H1 (cell line): Measurements from ENCODE around the gene CLCN3. TPM values are rescaled to one million over a fixed set of nuclear protein-coding genes. Genes with fewer than 3 reads are reported as not detected.

Experiments
- CEBPB ChIP-seq: IDR thresholded peaks from 2 replicates; pipeline ENCODE4 v1.6.1; 2012; ENCODE audit warnings: low read depth, low read length
- EP300 ChIP-seq, 2 experiments: IDR thresholded peaks; 1 replicate in 1 of 2; 2 replicates in 1 of 2; pipeline ENCODE4 v1.6.1; 2011 to 2012; ENCODE audit warnings: low read depth in 2 of 2, low read length in 2 of 2, mild to moderate bottlenecking in 2 of 2, borderline replicate concordance in 1 of 2, inconsistent platforms in 1 of 2, moderate library complexity in 1 of 2
- KDM1A ChIP-seq: fragments of 200-600, 300-600 bp; sonication (generic); IDR thresholded peaks from 2 replicates; pipeline ENCODE4 v1.7.1; 2016; ENCODE audit warnings: mild to moderate bottlenecking, low read length, borderline replicate concordance
- KDM4A ChIP-seq: IDR thresholded peaks from one replicate; pipeline ENCODE4 v1.7.1; 2012; ENCODE audit warnings: low read depth, mild to moderate bottlenecking, moderate library complexity, low read length, inconsistent platforms; ENCODE audit not compliant: severe bottlenecking
- MAFK ChIP-seq: IDR thresholded peaks from 2 replicates; pipeline ENCODE4 v1.6.1; 2012; ENCODE audit warnings: low read depth, mild to moderate bottlenecking, improper control_type of control experiment, low read length
- RFX5 ChIP-seq: IDR thresholded peaks from 2 replicates; pipeline ENCODE4 v1.6.1; 2011; ENCODE audit warnings: low read depth, low read length, improper control_type of control experiment, borderline replicate concordance
- SAP30 ChIP-seq: fragments of 300-600 bp; sonication (generic); IDR thresholded peaks from 2 replicates; pipeline ENCODE4 v1.7.1; 2012; ENCODE audit warnings: low read length, moderate library complexity, mild to moderate bottlenecking, inconsistent platforms; ENCODE audit not compliant: insufficient read depth, insufficient replicate concordance
- SIRT6 ChIP-seq: IDR thresholded peaks from one replicate; pipeline ENCODE4 v1.7.1; 2012; ENCODE audit warnings: low read length, inconsistent platforms
- TCF12 ChIP-seq: IDR thresholded peaks from 2 replicates; pipeline ENCODE4 v1.6.1; 2011; ENCODE audit warnings: low read depth, mild to moderate bottlenecking, low read length
- polyA plus RNA-seq, 7 experiments: library from polyadenylated mRNA; depleted of rRNA in 3 of 7; stranded (reverse) in 5 of 7; unstranded in 2 of 7; fragments of >200 nt in 5 of 7; fragments of 200-250 nt in 2 of 7; gene quantifications; 1 replicate in 5 of 7; 2 replicates in 1 of 7; 4 replicates in 1 of 7; pipeline versions ENCODE4 v1.2.1 to v1.2.3, GENCODE V29; 2011 to 2013; ENCODE audit warnings: missing spikeins in 2 of 7, mixed read lengths in 2 of 7
- total RNA-seq: library from RNA; stranded (reverse); fragmentation: NEBNext Ultra II Directional; extraction: Animal tissue kit (Norgen Biotek cat#: 25700); gene quantifications from 2 replicates; pipeline ENCODE4 v1.2.1, GENCODE V29; 2021
- TF ChIP-seq, protein P1 (sequence below): fragments of 300-600 bp; sonication (generic); IDR thresholded peaks from 2 replicates; pipeline ENCODE4 v1.7.1; 2012; ENCODE audit warnings: low read length, moderate library complexity, mild to moderate bottlenecking, inconsistent platforms; ENCODE audit not compliant: insufficient replicate concordance
- TF ChIP-seq, protein P2 (sequence below): IDR thresholded peaks from 2 replicates; pipeline ENCODE4 v1.6.1; 2011; ENCODE audit warnings: low read depth, mild to moderate bottlenecking, low read length; ENCODE audit not compliant: insufficient read depth

Gene CLCN3
- total and polyA plus RNA-seq, 2 of the 8 experiments (the other 6 are each of a cell fraction or from before 2014, with no cell fraction given), result 8.8 to 32.8 TPM

DNA sequence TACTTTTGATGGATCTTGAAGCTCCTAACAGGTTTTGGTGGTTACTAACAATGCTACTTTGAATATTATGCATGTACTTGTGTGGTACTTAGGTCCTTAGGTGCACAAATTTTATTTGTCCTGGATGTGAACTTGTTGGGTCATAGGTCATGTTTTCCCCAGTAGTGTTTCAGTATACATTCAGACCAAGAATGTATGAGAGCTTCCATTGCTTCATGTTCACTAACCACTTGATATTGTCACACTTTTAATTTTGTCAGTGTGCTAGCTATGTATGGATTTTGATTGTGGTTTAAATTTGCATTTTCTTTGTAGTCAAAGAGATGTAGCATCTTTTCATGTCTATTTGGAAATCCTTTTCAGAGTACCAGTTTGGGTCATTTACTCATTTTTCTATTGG lies 32.2 kb downstream of the CLCN3 start (continued):
- TF ChIP-seq, protein P1, sequence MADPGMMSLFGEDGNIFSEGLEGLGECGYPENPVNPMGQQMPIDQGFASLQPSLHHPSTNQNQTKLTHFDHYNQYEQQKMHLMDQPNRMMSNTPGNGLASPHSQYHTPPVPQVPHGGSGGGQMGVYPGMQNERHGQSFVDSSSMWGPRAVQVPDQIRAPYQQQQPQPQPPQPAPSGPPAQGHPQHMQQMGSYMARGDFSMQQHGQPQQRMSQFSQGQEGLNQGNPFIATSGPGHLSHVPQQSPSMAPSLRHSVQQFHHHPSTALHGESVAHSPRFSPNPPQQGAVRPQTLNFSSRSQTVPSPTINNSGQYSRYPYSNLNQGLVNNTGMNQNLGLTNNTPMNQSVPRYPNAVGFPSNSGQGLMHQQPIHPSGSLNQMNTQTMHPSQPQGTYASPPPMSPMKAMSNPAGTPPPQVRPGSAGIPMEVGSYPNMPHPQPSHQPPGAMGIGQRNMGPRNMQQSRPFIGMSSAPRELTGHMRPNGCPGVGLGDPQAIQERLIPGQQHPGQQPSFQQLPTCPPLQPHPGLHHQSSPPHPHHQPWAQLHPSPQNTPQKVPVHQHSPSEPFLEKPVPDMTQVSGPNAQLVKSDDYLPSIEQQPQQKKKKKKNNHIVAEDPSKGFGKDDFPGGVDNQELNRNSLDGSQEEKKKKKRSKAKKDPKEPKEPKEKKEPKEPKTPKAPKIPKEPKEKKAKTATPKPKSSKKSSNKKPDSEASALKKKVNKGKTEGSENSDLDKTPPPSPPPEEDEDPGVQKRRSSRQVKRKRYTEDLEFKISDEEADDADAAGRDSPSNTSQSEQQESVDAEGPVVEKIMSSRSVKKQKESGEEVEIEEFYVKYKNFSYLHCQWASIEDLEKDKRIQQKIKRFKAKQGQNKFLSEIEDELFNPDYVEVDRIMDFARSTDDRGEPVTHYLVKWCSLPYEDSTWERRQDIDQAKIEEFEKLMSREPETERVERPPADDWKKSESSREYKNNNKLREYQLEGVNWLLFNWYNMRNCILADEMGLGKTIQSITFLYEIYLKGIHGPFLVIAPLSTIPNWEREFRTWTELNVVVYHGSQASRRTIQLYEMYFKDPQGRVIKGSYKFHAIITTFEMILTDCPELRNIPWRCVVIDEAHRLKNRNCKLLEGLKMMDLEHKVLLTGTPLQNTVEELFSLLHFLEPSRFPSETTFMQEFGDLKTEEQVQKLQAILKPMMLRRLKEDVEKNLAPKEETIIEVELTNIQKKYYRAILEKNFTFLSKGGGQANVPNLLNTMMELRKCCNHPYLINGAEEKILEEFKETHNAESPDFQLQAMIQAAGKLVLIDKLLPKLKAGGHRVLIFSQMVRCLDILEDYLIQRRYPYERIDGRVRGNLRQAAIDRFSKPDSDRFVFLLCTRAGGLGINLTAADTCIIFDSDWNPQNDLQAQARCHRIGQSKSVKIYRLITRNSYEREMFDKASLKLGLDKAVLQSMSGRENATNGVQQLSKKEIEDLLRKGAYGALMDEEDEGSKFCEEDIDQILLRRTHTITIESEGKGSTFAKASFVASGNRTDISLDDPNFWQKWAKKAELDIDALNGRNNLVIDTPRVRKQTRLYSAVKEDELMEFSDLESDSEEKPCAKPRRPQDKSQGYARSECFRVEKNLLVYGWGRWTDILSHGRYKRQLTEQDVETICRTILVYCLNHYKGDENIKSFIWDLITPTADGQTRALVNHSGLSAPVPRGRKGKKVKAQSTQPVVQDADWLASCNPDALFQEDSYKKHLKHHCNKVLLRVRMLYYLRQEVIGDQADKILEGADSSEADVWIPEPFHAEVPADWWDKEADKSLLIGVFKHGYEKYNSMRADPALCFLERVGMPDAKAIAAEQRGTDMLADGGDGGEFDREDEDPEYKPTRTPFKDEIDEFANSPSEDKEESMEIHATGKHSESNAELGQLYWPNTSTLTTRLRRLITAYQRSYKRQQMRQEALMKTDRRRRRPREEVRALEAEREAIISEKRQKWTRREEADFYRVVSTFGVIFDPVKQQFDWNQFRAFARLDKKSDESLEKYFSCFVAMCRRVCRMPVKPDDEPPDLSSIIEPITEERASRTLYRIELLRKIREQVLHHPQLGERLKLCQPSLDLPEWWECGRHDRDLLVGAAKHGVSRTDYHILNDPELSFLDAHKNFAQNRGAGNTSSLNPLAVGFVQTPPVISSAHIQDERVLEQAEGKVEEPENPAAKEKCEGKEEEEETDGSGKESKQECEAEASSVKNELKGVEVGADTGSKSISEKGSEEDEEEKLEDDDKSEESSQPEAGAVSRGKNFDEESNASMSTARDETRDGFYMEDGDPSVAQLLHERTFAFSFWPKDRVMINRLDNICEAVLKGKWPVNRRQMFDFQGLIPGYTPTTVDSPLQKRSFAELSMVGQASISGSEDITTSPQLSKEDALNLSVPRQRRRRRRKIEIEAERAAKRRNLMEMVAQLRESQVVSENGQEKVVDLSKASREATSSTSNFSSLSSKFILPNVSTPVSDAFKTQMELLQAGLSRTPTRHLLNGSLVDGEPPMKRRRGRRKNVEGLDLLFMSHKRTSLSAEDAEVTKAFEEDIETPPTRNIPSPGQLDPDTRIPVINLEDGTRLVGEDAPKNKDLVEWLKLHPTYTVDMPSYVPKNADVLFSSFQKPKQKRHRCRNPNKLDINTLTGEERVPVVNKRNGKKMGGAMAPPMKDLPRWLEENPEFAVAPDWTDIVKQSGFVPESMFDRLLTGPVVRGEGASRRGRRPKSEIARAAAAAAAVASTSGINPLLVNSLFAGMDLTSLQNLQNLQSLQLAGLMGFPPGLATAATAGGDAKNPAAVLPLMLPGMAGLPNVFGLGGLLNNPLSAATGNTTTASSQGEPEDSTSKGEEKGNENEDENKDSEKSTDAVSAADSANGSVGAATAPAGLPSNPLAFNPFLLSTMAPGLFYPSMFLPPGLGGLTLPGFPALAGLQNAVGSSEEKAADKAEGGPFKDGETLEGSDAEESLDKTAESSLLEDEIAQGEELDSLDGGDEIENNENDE, result no peak
- TF ChIP-seq SAP30 (no peak), TCF12 (no peak), RFX5 (no peak), CEBPB (no peak), EP300 (IDR thresholded peaks at IDR 0.05; ENCODE audit: borderline replicate concordance in 1 of 2, low read depth in 2 of 2, low read length in 2 of 2) (no peak), SIRT6 (no peak), KDM1A (no peak), KDM4A (no peak), MAFK (no peak)
- TF ChIP-seq, protein P2, sequence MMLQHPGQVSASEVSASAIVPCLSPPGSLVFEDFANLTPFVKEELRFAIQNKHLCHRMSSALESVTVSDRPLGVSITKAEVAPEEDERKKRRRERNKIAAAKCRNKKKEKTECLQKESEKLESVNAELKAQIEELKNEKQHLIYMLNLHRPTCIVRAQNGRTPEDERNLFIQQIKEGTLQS, result no peak
